PFSK-1 (cell line): ENCODE results near the gene SLC39A7.

Experiments used
- POLR2AphosphoS5 ChIP-seq: IDR thresholded peaks from 2 replicates; pipeline ENCODE4 v1.6.1; 2012; ENCODE audit warnings: low read depth, mild to moderate bottlenecking, control low read depth, low read length, moderate library complexity
- REST ChIP-seq, 2 experiments: IDR thresholded peaks; 2 replicates each; pipeline versions ENCODE4 v1.6.1 to v1.8.0; 2011 to 2012; ENCODE audit warnings: low read depth in 2 of 2, low read length in 2 of 2, control low read depth in 1 of 2, inconsistent platforms in 1 of 2, mild to moderate bottlenecking in 1 of 2, moderate library complexity in 1 of 2; ENCODE audit not compliant: insufficient read depth in 1 of 2

DNA sequence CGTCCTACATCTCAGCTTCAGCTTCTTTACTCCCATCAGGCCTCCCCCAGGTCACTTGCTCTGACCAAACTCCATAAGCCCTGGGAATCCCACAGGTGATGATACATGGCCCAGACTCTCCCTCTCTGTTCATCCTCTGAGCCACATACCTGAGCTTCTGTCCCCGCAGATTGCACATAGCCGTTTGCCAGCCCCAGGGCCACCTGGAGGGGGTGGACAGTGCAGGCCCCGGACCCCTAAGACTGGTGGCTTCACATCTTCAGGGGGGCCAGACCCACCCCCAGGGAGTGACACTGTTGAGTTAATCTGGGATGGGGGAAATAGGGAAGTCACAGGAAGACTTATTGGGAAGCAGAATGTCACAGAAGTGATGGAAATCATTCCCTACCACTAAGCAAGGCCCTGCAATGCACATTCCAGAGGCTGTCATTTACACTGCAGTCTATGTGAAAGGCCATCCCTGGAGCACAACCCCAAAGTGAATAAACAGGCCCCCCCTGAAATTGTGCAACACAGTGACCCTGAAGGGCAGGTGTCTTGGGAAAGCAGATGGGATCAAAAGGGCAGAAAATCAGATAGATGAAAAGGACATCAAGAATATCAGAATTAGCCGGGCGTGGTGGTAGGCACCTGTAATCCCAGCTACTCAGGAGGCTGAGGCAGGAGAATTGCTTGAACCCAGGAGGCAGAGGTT lies 2.4 kb upstream of the SLC39A7 start:
- TF ChIP-seq POLR2AphosphoS5: no peak
- no peak for TF ChIP-seq REST (IDR thresholded peaks at IDR 0.05; ENCODE audit: insufficient read depth in 1 of 2, low read depth in 2 of 2, low read length in 2 of 2)
